IPS DF 4.7 (cell line): Measurements from ENCODE around the gene KCNQ2.

Experiments
- DNase-seq: peaks from one replicate; pipeline ENCODE4 v3.0.0-alpha.2; 2013; ENCODE audit warnings: low spot score; ENCODE audit errors: extremely low read depth

KCNQ2 gene

GRCh38 chr20:63471717-63471980, 806 bp downstream of the KCNQ2 start:
- DNase-seq = no peak

- DNase-seq = no peak
These were observed 1.3 kb downstream of the KCNQ2 start for GRCh38 chr20:63471002-63471716.

- no peak for DNase-seq
These were observed 2.0 kb downstream of the KCNQ2 start for GRCh38 chr20:63470410-63470809.

GRCh38 chr20:63469713-63470101, 2.7 kb downstream of the KCNQ2 start:
- DNase-seq = no peak

GRCh38 chr20:63469019-63469712, 3.3 kb downstream of the KCNQ2 start:
- no peak for DNase-seq

DNA sequence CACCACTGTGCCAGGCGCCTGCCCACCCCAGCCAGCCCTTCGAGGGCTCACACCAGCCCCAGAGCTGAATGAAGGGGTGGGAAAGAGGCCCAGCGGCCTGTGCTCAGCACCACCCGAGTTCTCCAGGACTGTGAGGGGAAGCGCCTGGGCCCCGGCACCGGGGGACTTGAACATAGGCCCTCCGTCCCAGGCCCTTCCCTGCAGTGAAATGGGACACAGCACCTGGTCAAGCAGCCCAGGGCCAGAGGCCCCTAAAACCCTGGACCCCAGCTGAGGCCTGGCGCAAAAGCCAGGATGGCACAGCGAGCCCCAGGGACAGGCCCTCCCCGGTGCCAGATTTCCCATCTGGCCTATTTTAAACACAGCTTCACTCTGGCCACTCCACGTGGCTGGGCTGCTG, 4.0 kb downstream of the KCNQ2 start:
- no peak for DNase-seq

DNA sequence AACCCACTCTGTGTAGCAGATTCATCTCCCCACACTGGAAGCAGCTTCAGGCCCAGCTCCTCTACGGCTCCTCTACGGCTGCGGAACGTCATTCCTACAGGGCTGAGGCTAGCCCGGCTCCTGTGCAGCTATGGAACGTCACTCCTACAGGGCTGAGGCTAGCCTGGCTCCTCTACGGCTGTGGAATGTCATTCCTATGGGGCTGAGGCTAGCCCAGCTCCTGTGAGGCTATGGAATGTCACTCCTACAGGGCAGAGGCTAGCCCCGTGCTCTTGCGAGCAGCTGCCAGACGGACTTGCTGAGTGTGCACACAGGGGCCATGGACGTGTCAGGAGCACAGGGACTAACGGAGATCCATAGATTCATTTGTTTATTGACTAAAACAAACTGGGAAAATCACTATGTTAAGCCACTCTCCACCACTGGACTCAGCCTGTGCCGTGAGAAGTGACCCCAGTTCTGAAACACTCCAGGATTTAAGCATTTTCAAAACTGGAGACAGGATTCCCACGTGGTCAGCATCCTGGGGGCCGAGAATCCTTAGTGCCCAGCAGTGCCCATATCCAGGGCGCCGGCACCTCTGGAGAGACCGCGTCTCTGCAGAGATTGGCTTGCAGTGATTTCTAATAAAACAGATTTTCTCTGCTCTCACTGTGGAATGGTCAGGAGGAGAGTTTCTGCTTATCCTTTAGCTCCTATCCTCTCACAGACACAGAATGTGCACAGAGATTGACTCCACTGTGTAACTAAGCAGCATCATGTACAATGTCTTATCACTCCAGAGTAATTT, 5.0 kb downstream of the KCNQ2 start:
- DNase-seq = no peak

- DNase-seq = no peak
These were observed 5.6 kb downstream of the KCNQ2 start for GRCh38 chr20:63466861-63467260.

DNA sequence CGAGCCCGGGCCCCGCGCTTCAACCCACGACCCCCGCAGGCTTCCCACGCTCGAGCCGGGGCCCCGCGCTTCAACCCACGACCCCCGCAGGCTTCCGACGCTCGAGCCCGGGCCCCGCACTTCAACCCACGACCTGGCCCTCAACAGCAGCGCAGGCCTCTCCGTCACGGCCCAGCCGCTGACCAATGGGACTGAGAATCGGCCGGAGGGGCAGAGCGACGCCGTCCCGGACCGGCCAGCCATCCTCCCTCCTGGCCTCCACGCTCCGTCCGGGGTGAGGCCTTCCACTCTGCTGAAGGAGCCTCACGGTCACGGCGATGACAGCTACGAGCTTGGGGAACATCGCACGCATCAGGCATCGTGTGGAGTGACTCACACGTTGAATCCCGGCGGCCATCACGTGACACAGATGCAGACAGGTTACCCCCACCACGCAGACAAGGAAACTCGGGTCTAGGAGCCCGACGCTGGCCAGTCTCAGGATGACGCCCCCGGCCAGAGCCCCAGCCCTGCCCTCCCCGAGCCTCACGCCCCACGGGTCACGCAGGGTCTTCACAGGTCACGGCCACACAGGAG, 6.1 kb downstream of the KCNQ2 start:
- no peak for DNase-seq

- no peak for DNase-seq
These were observed 6.8 kb downstream of the KCNQ2 start for GRCh38 chr20:63465380-63466249.

GRCh38 chr20:63464289-63464635, 8.2 kb downstream of the KCNQ2 start:
- no peak for DNase-seq

DNA sequence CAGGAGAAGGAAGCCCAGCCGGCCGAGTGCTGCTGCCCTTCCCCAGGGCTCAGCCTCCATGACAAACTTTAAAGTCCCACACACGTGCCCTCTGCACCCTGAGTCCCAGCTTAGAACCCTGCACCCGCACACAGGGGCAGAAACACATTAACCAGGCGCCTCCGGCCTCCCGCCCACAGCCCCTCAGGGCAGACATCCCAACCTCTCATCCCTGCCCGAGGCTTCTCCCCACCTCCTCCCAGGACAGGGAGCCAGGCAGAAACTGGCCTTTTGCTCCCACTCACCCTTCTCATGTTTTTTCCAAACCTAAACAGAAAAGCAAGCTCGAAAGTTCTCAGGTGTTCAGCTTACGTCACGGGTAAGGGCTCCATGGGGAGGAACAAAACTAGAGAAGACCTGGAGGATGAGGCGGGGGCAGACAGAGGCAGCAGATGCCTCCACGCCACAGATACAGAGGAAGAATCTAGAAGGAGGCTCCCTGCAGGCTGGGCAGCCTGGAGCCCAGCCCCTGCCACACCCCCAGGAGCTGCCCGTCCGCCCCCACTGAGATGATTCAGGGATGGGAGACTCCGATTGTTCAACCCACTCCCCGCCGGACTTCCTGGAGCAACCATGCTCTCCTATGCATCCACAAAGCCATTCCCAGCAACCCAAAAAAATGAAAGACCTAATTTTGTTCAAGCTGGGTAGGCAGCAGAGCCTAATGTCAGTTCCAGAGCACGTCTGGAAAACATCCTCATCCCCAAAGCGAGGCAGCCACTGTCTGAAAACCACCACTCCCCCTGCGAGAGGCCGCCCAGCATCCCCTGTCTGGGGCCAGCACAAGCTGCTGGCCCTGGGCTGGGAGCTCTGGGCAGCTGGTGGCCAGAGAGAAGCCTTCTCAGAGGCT, 8.8 kb downstream of the KCNQ2 start:
- DNase-seq = no peak

GRCh38 chr20:63462244-63462643, 10.2 kb downstream of the KCNQ2 start:
- DNase-seq = no peak

DNA sequence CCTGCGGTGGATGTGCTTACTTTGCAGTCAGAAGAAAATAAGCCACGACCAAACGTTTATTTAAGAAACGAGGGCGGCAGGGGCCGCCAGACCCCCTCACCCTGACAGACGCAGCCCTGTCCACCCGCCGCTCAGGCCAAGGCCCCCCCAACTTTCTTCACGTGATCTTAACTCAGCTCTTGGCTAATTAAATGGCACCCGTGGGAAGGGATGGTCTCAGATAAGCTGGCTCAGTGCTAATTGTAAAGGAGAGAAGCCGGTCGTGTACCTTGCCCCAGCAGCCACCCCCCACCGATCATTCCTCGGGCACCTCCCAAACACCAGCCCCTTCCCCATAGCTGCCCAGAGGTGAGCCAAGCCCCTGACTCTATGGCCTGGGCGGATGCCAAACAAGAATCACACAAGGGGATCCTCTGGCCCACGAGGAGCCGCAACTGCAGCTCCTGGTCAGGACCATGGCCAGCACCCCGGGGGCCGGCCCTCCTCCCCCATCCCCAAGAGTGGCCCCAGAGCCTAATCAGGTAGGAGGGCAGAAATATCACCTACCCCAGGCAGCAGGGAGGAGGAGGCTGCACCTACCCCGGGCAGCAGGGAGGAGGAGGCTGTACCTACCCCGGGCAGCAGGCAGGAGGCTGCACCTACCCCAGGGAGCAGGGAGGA, 11.2 kb downstream of the KCNQ2 start:
- DNase-seq = no peak

DNA sequence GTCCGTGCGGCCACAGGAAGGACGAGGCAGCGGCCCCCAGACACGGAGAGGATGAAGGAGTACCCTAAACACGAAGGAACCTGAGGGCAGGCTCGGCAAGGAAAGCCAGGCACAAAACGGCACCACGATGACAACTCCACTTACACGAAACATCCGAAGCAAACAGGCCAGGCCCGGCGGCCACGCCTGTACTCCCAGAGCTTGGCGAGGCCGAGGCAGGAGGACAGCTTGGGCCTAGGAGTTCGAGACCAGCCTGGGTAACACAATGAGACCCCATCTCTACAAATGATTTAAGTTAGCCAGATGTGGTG, 13.4 kb downstream of the KCNQ2 start:
- no peak for DNase-seq

GRCh38 chr20:63458170-63459069, 14.0 kb downstream of the KCNQ2 start:
- DNase-seq = no peak

- DNase-seq = no peak
These were observed 14.7 kb downstream of the KCNQ2 start for GRCh38 chr20:63457737-63458136.

GRCh38 chr20:63456429-63457284, 15.8 kb downstream of the KCNQ2 start:
- DNase-seq = no peak
